Myocyte (in vitro differentiated cells): ENCODE measurements around the gene PYGO1. TPM values are rescaled to one million over a fixed set of nuclear protein-coding genes. Genes with fewer than 3 reads are reported as not detected.

Source experiments
- DNase-seq: peaks from one replicate; pipeline ENCODE4 v3.0.0-alpha.2; 2012; ENCODE audit warnings: low read depth
- total RNA-seq: library from RNA; depleted of rRNA; stranded (reverse); fragments of >200 nt; gene quantifications from 2 replicates; pipeline ENCODE4 v1.2.3, GENCODE V29; 2014

The PYGO1 gene
- total RNA-seq, 1 donor from 2014 or later, result 13.9 TPM

- no peak for DNase-seq
Observed at GRCh38 chr15:55573224-55573623, 14.9 kb downstream of the PYGO1 start.

GRCh38 chr15:55564347-55565145 is 23.6 kb downstream of the PYGO1 start:
- DNase-seq, result no peak

DNA sequence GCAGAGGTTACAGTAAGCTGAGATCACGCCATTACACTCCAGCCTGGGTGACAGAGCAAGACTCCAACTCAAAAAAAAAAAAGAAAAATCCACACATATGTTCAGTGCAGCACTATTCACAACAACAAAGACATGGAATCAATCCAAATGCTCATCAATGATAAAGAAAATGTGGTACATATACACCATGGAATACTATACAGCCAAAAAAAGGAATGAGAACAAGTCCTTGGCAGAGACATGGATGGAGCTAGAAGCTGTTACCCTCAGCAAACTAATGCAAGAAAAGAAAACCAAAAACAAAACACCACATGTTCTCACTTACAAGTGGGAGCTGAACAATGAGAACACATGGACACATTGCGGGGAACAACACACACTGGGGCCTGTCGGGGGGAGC is 25.5 kb downstream of the PYGO1 start:
- DNase-seq, result no peak

DNA sequence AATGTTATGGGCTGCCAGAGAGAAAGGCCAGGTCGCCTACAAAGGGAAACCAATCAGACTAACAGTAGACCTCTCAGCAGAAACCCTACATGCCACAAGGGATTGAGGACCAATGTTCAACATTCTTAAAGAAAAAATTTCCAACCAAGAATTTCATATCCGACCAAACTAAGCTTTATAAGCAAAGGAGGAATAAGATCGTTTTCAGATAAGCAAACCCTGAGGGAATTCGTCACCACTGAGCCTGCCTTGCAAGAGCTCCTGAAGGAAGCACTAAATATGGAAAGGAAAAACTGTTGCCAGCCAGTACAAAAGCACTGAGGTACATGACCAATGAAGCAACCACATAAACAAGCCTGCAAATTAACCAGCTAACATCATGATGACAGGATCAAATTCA is 33.1 kb downstream of the PYGO1 start:
- peak; percentile 35 for DNase-seq

DNA sequence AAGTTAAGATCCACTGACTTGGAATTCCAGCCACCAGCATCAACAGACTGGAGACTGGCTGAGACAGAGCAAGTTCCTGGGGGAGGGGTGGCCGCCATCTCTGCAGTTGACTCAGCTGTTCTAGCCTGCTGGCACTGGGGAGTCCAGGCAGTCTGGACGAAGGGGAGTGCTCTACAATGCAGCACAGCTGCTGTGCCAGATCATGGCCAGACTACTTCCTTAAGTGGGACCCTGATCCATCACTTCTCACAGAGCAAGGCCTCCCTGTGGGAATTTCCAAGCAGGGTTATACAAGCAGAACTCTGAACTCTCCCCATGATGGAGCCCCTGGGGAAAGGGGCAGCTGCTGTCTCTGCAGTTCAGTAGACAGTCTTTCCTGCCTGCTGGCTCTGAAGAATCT is 35.2 kb downstream of the PYGO1 start:
- DNase-seq, result peak; percentile 95

DNA sequence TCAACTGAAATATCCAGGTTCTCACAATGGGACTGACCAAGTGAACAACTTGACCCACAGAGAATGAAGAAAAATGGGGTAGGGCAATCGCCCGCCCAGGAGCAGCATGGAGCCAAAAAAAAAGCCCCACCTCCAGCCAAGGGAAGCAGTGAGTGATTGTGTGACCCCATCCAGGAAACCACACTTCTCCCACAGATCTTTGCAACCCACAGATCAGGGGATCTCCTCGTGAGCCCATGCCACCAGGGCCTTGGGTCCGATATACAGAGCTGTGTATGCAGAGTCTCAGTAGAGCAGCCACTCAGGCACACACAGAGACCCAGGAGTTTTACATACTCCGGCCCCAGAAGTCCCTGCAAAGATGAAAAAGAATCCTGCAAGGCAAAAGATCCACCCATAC is 35.7 kb downstream of the PYGO1 start:
- no peak for DNase-seq

DNA sequence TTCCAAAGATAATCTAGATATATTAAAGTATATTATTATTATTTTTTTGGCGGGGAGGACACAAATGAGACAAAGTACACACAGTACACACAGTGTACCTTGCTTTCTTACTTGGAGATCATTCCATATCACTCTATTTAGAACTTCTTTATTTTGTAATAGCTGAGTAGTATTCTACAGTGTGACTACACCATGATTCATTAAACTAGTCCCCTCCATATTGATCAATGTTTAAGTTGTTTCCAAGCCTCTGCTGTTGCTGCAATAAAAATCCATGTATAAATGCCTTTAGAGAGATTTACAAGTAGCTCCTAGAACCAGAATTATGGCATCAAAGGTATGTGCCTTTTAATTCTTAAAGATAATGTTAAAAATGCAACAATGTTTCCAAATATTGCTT is 38.8 kb downstream of the PYGO1 start:
- DNase-seq, result no peak

- DNase-seq, result peak; percentile 38
Observed at GRCh38 chr15:55546718-55547117, 41.4 kb downstream of the PYGO1 start.

DNA sequence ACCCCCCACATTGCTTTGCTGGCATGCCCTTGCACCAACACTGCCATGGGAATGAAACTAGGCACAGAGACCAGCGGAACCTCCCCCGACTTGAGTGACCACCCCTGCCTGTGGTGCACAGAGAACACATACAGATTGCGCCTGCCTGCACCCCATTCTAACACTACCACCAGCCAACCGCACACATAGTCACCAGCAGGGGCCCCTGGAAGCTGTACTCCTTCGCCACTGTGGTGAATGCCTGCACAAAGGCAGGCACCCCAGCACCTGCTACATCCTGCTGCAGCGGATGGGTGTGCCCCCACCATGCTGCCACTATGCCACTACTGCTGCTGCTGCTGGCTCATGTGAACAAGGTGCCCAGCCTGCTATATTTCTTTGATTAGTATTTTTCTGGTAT is 52.7 kb downstream of the PYGO1 start:
- no peak for DNase-seq

DNA sequence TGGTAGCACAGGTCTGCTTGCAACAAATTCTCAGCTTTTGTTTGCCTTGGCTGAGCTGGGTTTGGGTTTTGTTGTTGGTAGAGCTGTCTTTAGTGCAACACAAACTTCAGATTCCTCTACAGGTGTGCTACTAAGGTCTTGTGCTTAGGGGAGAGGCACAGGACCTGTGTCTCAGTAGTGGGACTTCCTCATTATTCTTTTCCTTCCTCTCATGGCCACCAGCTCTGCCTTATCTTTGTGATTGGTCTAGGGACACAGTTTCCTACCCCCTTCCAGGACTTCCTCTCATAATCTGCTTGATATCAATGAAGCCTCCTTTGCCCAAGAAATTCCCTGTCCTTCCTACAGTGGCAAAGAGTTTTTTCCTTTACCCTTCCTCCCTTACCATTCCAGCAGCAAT is 55.2 kb downstream of the PYGO1 start:
- no peak for DNase-seq

GRCh38 chr15:55530861-55531313 is 57.3 kb downstream of the PYGO1 start:
- DNase-seq, result peak; percentile 53

GRCh38 chr15:55528812-55529211 is 59.3 kb downstream of the PYGO1 start:
- DNase-seq, result no peak

DNA sequence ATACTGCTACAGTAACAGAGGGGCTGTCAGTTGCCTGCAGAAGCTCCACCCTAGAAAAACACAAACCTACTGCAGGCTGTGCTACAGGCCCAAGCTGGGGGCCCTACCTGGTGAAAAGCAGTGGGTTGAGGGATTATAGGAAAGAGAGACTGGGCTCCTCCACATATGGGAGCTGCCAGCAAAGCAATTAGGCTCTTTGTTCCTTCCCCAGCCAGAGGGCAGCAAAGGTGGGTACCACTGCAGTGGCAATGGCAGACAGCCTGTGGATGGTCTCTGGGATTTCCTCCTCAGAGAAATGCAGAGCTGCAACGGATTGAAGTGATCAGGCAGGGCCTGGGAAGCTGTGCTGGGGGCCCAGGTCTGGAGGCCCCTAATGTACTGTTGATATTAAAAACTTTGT is 61.0 kb downstream of the PYGO1 start:
- DNase-seq, result no peak

GRCh38 chr15:55526559-55527036 is 61.5 kb downstream of the PYGO1 start:
- DNase-seq, result peak; percentile 49

GRCh38 chr15:55522742-55523450 is 65.2 kb downstream of the PYGO1 start:
- no peak for DNase-seq

DNA sequence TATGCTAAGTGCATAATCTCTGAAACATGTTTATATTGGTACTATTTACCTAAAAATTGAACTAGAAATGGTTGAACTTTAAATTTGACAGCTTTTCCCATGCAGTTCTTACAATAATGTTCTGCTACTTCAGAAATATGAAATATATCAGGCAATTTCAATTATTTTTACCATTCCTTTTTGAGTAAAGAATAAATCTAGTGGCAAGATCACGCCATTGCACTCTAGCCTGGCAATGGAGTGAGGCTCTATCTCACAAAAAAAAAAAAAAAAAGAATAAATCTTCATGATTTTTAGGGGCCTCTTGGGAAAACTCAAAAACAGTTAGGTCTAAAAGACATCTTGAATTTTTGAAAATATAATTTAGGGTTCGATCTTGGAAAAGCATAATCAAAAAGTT is 69.5 kb downstream of the PYGO1 start:
- no peak for DNase-seq

GRCh38 chr15:55518009-55518408 is 70.1 kb downstream of the PYGO1 start:
- DNase-seq, result no peak

GRCh38 chr15:55515991-55516776 is 72.0 kb downstream of the PYGO1 start:
- no peak for DNase-seq

DNA sequence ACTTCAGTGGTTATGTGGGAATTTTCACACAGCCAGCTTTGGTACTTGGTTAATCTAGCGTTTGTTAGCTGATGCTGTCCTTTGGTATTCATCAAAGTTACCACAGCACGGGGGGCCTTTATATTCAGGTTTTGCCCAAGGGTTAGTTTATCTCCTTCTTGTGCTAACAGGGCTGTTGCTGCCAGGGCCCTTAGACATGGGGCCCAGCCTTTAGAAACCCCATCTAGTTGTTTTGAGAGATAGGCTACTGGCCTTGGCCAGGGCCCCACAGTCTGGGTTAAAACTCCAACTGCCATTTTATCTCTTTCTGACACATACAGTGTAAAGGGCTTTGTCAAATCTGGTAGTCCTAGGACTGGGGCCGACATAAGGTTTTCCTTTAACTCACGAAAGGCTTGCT is 72.7 kb downstream of the PYGO1 start:
- no peak for DNase-seq

DNA sequence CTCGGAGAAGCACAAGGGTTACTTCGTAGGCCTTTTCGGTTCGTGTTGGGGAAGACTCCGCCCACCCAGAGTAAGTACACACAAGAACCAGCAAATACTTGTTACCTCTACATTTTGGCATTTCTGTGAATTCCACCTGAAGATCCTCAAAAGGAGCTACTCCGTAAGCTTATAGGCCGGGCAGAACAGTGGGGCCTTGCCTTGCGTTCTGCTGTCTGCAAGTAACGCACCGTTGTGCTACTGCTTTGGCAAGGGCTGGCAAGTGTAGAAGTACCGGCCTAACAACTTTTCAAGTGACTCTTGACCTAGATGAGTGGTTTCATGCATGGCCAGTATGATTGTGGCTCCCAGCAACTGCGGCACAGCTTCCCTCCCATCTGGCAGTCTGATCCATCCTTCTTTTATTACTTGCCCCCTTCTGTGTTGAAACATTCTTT is 73.7 kb downstream of the PYGO1 start:
- no peak for DNase-seq

GRCh38 chr15:55513621-55514413 is 74.3 kb downstream of the PYGO1 start:
- DNase-seq, result peak; percentile 81
